NCI-H82 (cell line): ENCODE data around the gene SLC24A3.

Experiments used
- DNase-seq: peaks from one replicate; lab custom pipeline; 2025; lab: John Stamatoyannopoulos, UW

The SLC24A3 gene

DNA sequence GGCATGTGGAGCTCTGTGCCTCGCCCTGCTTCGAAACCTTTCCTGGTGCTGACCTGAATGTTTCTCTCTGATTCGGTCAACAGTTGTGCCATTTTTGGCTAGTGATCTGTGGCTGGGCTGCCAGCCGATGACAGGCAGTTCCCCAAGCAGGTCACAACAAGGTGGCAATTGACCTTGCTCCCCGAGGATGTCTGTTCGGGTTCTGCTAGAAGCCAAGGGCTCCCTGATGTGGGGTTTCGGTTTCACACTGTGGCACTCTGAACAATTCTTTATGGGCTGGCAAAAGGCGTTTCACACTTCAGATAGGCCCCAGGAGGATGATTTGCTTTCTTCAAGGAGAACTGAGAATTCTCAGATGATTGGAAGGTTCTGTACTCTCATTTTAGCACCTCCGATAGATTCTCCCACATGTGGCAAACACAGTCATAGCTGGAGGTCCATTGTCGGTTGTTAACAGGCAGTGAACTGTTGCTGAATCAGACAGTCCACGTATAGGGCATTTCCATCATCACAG, 135.6 kb downstream of the SLC24A3 start:
- DNase-seq: no peak

DNA sequence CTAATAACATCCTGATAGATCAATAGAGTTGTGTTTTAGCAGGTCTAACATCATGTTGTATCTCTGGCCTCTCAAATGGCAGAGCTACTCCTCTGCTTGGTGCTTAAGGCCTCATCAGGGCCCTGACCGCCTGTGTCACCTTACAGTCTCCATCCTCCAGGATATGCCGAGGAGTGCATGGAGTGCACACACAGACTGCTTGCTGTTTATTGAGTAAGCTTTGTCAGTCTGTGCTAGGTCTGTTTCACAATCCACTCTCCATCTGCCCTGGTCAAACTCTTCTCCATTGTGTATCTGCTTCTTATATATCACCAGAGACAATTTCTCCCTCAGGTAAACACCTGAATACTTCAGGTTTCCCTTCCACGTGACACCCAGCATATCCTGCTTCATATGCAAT, 136.1 kb downstream of the SLC24A3 start:
- no peak for DNase-seq

DNA sequence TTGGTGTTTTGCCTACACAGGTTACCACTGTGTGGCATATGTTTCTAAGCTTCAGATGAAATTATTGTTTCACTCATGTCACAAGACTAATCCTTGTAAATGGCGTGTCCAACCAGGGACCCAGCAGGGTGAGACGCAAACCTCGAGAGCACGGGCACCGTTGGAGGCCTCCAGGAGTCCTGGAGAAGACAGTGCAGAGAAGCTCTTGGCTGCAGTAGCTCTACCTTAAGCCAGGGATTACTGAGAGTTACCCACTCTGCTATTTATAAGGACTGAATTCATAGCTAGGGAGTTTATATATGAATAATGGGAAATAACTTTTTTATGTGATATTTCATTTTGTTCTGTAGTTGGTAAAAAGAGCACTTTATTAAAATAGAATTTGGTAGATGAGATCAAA, 137.4 kb downstream of the SLC24A3 start:
- no peak for DNase-seq

DNA sequence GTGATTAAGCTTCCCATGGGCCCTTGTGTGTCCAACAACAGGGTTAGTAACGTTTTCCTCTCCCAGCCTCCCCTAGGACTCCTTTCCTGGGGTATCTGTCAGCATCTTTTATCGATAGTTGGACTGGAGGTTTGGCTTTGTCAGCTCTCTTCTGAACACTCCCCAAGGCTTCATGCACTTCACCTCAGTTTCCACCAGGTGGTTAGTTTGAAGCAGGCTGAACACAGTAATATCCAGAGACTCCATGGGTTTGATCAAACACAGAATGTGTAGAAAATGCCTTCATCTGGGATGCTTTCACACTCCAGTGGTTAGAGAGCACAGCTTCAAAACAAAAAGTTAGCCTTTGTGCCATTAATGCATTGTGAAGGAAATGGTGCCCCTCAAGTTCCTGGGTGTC, 139.1 kb downstream of the SLC24A3 start:
- no peak for DNase-seq

DNA sequence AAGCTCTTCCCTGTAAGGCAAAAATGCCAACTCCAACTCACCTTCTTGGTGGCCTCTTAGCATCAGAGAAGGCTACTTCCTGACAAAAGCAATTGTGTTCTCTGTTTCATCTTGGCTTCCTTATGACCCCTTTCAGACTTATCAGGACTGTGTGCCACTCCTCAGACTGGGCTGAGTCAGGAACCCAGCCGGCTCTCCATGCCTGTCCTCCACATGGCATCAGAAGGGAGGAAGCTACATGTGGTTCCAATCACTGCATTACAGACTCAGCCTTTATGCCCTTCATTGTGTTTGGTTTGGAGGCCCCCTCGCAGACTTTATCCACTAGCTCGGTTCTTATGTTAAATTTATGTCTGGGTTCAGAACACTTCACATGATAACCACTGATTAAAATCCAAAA, 142.5 kb downstream of the SLC24A3 start:
- DNase-seq: no peak

- DNase-seq: no peak
These were observed 149.3 kb downstream of the SLC24A3 start for GRCh38 chr20:19361790-19362189.

GRCh38 chr20:19363476-19363875, 151.0 kb downstream of the SLC24A3 start:
- no peak for DNase-seq

GRCh38 chr20:19367591-19367990, 155.1 kb downstream of the SLC24A3 start:
- no peak for DNase-seq

DNA sequence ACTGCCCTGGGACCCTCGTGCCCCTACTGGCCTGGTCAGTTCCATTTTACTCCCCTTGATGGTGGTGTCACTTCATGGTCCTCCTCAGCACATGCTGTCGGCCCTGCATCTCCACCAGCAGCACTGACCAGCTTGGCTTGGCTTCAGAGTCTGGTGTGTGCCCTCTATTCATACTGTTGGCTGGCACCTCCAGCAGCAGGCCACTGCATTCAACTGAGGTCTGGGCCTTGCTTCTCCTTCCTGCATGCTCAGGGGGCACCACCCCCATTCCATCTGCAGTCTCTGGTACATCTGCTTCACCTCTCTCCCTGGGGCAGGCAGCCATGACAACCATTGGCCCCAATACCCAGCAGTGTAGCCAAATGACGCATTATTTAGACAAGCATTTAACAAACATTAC, 155.9 kb downstream of the SLC24A3 start:
- DNase-seq: no peak

- no peak for DNase-seq
These were observed 157.9 kb downstream of the SLC24A3 start for GRCh38 chr20:19370076-19371075.

DNA sequence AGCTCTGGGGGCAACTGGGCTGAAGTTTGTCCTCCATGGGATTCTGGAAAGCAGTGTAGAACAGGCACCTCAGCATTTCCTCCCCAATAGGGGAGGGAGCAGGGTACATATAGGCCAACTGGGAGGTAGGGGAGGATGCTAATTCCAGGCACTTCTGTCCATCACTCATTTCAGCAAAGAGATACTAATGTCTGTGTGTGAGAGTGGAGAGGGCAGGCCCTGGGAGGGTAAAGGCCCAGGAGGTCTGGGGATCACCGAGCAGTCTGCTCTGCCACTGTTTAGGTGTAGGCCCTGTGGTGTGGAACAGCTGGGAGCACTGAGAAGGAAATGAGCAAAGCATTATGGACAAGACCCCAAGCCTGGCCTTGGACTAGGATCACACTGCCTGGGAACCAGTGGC, 158.7 kb downstream of the SLC24A3 start:
- no peak for DNase-seq

- DNase-seq: no peak
These were observed 161.8 kb downstream of the SLC24A3 start for GRCh38 chr20:19374216-19374615.

GRCh38 chr20:19375395-19375794, 163.0 kb downstream of the SLC24A3 start:
- no peak for DNase-seq

DNA sequence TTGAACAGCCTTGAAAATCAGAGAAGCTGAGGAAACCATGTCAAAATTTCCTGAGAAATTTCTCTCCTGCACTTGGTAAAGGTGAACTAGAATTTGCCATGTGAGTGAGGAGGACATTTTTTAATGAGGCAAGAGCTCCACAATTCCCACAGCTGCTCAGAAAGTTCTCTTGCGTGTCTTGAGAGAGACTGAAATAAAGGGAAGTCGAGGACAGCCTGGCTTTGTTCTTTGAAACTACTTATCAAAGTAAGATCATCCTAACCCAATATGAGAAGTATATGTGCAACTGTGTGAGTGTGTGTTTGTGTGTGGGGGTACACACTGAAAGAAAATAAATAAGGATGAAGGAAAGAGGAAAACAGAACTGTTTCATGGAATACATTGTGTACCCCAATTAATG, 163.4 kb downstream of the SLC24A3 start:
- DNase-seq: no peak

DNA sequence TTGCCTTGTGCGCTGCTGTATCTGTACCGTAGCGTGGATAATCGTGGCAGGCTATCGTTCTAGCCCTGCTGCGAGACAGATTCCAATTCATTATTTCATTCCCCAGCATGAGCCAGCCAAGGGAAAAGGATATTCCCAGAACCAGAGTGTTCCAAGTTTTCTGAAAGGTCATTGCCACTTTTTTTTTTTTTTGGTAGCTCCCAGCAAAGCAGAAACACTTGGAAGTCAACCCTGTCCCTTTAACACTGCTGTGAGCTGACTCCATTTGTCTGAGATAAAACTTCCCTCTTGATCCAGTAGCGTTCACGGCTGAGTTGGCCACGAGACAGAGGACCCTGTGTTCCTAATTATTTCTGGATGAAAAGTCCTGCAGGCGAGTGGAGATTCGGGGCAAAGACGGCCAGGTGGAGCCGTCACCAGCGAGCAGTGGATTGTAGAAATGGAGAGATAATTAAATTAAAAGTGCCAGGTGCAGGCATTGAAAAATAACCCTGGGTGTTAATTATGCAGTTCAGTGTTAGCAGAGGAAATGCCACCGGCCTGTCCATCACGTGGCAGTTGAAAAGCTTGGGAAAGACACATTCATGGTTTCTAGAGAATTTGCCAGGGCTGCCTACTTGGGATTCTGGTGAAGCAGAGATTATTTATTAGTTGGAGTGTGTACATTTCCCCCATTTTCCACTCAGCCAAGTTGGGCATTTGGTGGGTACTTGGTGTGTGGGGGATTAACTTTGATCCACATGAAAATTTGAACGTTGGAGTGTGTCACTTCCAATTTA, 164.2 kb downstream of the SLC24A3 start:
- DNase-seq: no peak

- DNase-seq: no peak
These were observed 165.6 kb downstream of the SLC24A3 start for GRCh38 chr20:19378058-19378457.

- DNase-seq: no peak
These were observed 167.8 kb downstream of the SLC24A3 start for GRCh38 chr20:19380211-19380610.

GRCh38 chr20:19381947-19382346, 169.5 kb downstream of the SLC24A3 start:
- no peak for DNase-seq

GRCh38 chr20:19382386-19383340, 170.2 kb downstream of the SLC24A3 start:
- no peak for DNase-seq

- no peak for DNase-seq
These were observed 172.5 kb downstream of the SLC24A3 start for GRCh38 chr20:19384940-19385339.

- DNase-seq: no peak
These were observed 174.8 kb downstream of the SLC24A3 start for GRCh38 chr20:19387251-19387650.
